Transverse colon (tissue), 4 donors: Measurements from ENCODE around the gene RTKN. TPM values are rescaled to one million over a fixed set of nuclear protein-coding genes. Genes with fewer than 3 reads are reported as not detected.

ENCODE experiments used
- DNase-seq: peaks from one replicate; pipeline ENCODE4 v3.0.0-alpha.2; 2019
- H3K27ac ChIP-seq, 4 donors: fragments of 200-600 bp; sonication (generic); 2 replicates each; pipeline ENCODE4 v1.5.1; 2016 to 2018; ENCODE audit warnings: inconsistent platforms in 4 of 4
- H3K27me3 ChIP-seq: fragments of 200-600 bp; sonication (generic); 2 replicates; pipeline ENCODE4 v1.5.1; 2017; ENCODE audit warnings: inconsistent platforms
- H3K36me3 ChIP-seq, 4 donors: fragments of 200-600 bp; sonication (generic); 2 replicates each; pipeline ENCODE4 v1.5.1; 2017 to 2019; ENCODE audit warnings: inconsistent platforms in 4 of 4
- H3K4me1 ChIP-seq, 4 donors: fragments of 200-600 bp; sonication (generic); 2 replicates each; pipeline ENCODE4 v1.5.1; 2017 to 2020; ENCODE audit warnings: inconsistent platforms in 4 of 4
- H3K4me3 ChIP-seq, 4 donors: fragments of 200-600 bp; sonication (generic); 1 replicate in 1 of 4; 2 replicates in 3 of 4; pipeline versions ENCODE4 v1.5.1 to v1.6.1; 2017 to 2019; ENCODE audit warnings: inconsistent platforms in 4 of 4
- H3K9me3 ChIP-seq, 2 donors: fragments of 200-600 bp; sonication (generic); 2 replicates each; pipeline ENCODE4 v1.5.1; 2017 to 2019; ENCODE audit warnings: inconsistent platforms in 2 of 2
- EP300 ChIP-seq: sonication (generic); formaldehyde crosslinking; IDR thresholded peaks from one replicate; pipeline ENCODE4 v1.6.1; 2017; ENCODE audit warnings: antibody characterized with exemption, low read depth
- POLR2A ChIP-seq: fragments of 450-650 bp; IDR thresholded peaks from one replicate; pipeline ENCODE4 v1.6.1; 2016; ENCODE audit warnings: antibody characterized with exemption, mild to moderate bottlenecking, moderate library complexity
- POLR2AphosphoS5 ChIP-seq, 3 donors: sonication (generic); formaldehyde crosslinking; IDR thresholded peaks; one replicate each; pipeline ENCODE4 v1.6.1; 2016; ENCODE audit warnings: antibody characterized with exemption in 3 of 3
- WGBS, 2 donors: methylation state at CpG; one replicate each; pipeline ENCODE4 v1.1.5; 2018; ENCODE audit warnings: low coverage in 1 of 2; 5-methylcytosine and 5-hydroxymethylcytosine counted together
- in situ Hi-C, 4 donors: fragments of 200-750 bp; cut with MboI; loops; one replicate each; pipeline versions ENCODE4 v1.15.0 to v1.15.1; 2017; ENCODE audit warnings: low sequenced_read_pairs in 3 of 4, low pct_ligation_motif_present in 1 of 4, low pct_unique_long_range_greater_than_20kb in 1 of 4
- intact Hi-C: fragments of 100-400 bp; cut with DNase I; formaldehyde crosslinking; loops from one replicate; pipeline ENCODE4 v1.15.1; 2023; ENCODE audit warnings: low total_unique reads
- total RNA-seq, 4 donors: library from RNA; depleted of rRNA; stranded (reverse); fragments of >200 nt; gene quantifications; one replicate each; pipeline ENCODE4 v1.1.0, GENCODE V29; 2016
- TF ChIP-seq, protein P1 (sequence below), 5 experiments: fragments of 200-600 bp in 3 of 5; fragments of 450-650 bp in 2 of 5; sonication (generic) in 3 of 5; IDR thresholded peaks; 1 replicate in 2 of 5; 2 replicates in 3 of 5; pipeline ENCODE4 v1.5.1; 2016 to 2017; ENCODE audit warnings: antibody characterized with exemption in 5 of 5, inconsistent platforms in 3 of 5, mild to moderate bottlenecking in 2 of 5, moderate library complexity in 1 of 5

Gene RTKN
- total RNA-seq, 4 donors from 2014 or later: 29.7 to 46.4 (median 41.9) TPM

DNA sequence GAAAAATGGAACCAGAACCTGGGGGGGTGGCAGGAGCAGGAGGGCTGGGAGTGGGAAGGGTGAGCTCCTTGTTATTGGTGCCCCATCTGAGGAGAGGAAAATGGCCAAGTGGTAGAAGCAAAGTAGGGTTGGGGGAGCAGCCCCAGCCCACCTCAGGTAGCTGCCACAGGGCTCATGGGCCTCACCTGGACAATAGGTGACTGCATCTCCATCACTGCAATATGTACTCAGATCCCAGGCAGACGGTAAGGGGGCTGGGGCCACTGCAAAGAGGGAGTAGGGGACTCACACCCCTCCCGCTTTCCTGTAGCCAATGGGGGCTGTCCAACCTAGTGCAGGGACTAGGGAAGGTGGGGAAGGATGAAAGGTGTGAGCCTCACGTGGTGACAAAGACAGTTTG is 24.5 kb downstream of the RTKN start:
- WGBS, 2 donors: 72% methylated on average over 3 of the region's 3 CpGs; no CpG with 5 or more reads in 1 of the 2 donors
- Histone ChIP-seq H3K27ac (no peak overlapping the region), H3K4me3 (no peak overlapping the region), H3K9me3 (no peaks in the 10 kb centered on the region), H3K4me1 (peaks cover 9 to 32% (median 15%) of the 10 kb centered on the region in 4 donors), H3K36me3 (no peaks in the 10 kb centered on the region), H3K27me3 (no peaks in the 10 kb centered on the region)
- TF ChIP-seq POLR2AphosphoS5 (IDR thresholded peaks at IDR 0.05) (no peak), EP300 (no peak)
- TF ChIP-seq, protein P1, sequence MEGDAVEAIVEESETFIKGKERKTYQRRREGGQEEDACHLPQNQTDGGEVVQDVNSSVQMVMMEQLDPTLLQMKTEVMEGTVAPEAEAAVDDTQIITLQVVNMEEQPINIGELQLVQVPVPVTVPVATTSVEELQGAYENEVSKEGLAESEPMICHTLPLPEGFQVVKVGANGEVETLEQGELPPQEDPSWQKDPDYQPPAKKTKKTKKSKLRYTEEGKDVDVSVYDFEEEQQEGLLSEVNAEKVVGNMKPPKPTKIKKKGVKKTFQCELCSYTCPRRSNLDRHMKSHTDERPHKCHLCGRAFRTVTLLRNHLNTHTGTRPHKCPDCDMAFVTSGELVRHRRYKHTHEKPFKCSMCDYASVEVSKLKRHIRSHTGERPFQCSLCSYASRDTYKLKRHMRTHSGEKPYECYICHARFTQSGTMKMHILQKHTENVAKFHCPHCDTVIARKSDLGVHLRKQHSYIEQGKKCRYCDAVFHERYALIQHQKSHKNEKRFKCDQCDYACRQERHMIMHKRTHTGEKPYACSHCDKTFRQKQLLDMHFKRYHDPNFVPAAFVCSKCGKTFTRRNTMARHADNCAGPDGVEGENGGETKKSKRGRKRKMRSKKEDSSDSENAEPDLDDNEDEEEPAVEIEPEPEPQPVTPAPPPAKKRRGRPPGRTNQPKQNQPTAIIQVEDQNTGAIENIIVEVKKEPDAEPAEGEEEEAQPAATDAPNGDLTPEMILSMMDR (IDR thresholded peaks at IDR 0.05): no peak
- no peak for DNase-seq
- in situ Hi-C loops (no loop called here), intact Hi-C loops (no loop called here)

DNA sequence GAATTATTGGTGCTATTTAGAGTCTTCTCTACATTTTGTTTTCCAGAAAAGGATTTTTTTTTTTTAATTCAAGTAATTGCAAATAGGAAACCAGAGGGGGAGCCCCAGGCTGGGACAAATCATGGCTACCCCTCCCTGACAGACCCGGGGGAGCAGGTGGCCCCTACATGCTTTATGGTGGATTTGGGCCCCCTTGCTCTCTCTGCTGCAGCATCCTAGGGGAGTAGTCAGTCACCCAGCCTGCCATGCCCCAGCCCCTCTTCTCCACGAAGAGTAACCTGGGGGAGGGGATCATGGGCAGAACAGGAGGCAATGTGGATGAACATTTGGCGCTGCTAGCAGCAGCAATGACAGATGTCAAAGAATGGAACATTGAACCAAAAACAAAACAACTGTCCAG is 25.0 kb downstream of the RTKN start:
- H3K36me3 ChIP-seq: no peaks in the 10 kb centered on the region
- H3K27ac ChIP-seq: no peak overlapping the region
- H3K4me3 ChIP-seq: no peak overlapping the region
- DNase-seq: no peak
- TF ChIP-seq POLR2A (no peak), EP300 (no peak), POLR2AphosphoS5 (IDR thresholded peaks at IDR 0.05) (no peak)
- TF ChIP-seq, protein P1 (IDR thresholded peaks at IDR 0.05): no peak
- no peaks in the 10 kb centered on the region for H3K27me3 ChIP-seq
- in situ Hi-C loops: no loop called here
- peaks cover 9 to 28% (median 12%) of the 10 kb centered on the region in 4 donors for H3K4me1 ChIP-seq
- intact Hi-C loops: no loop called here
- no peaks in the 10 kb centered on the region for H3K9me3 ChIP-seq
- 64% methylated on average over 3 of the region's 3 CpGs; no CpG with 5 or more reads in 1 of the 2 donors for WGBS, 2 donors

DNA sequence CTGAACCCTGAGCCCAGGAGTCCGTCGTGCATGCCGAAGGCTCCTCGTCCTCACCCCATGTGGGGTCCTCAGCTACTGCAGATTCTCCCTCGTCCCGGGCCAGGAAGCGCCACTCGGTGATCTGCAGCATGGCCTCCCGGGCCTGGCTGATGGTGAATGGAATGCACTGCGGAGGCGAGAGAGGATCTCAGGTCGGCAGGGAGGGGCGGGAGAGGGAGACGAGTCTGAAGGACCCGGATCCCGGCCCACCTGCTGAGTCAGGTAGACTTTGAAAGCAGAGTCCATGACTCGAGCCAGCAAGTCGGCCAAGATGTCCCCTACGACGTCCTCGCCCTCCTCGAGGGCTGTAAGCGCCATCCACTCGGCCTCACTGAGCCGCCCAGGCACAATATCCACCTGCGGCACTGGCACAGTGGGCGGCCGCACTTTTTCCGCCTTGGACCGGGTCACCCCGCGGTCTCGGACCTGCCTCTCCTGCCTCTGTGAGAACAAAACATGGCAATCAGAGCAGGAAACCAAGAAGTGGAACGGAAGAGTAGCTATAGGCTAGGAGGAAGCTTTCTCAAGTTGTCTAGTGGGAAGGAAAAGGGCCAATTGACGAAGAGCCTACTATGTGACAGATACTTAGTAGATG is 25.9 kb downstream of the RTKN start:
- 73% methylated on average over 35 of the region's 35 CpGs; no CpG with 5 or more reads in 1 of the 2 donors for WGBS, 2 donors
- Histone ChIP-seq H3K27me3 (no peaks in the 10 kb centered on the region), H3K4me1 (peaks cover 6 to 22% (median 11%) of the 10 kb centered on the region in 4 donors), H3K27ac (peak overlapping the region; percentile 10 to 71 (median 50)), H3K9me3 (no peaks in the 10 kb centered on the region), H3K36me3 (no peaks in the 10 kb centered on the region), H3K4me3 (peak overlapping the region; percentile 29 to 52 (median 40))
- in situ Hi-C loops (no loop called here), intact Hi-C loops (no loop called here)
- no peak for DNase-seq
- TF ChIP-seq POLR2A: no peak
- no peak for TF ChIP-seq POLR2AphosphoS5 (IDR thresholded peaks at IDR 0.05)
- no peak for TF ChIP-seq EP300
- TF ChIP-seq, protein P1 (IDR thresholded peaks at IDR 0.05): no peak

DNA sequence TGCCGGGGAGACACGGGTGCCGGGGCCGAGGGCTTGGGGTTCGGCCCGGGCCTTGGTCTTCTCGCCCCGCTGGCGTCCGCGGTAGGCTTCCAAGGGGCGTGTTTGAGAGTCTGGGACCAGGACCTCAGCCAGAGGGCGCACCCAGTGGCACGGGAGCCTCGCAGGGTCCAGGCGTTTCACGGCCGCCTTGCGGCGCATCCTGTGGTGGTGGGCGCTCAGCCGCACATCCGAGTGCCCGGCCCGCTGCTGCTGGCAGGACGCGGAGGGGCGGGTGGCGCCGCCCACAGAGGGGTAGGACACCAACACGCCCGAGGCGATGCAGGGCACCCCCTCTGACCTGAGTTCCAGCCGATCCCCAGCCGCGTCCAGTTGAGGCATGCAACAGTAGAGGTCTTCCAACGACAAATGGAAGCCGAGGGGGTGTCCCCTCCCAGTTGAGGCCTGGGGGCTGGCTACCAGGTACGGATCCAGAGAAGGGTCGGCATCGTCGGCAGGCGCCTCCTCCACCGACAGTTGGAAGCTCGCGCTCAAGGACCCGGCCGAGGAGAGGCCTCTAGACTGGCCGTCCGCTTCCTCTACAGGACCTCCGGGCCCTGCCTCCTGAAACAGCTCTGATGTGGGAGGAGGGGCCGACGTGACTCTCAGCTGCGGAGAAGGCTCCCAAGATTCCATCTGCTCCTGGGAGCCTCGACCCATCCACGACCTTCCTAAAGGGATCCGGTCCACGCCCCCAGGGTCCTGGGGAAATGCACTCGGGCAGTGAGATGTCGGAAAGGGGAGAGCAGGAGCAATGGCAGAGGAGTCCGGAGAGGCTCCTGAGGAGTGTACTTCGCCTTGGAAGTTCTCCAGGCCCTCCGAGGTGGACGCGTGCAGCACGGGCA is 26.6 kb downstream of the RTKN start:
- Histone ChIP-seq H3K27ac (peak overlapping the region; percentile 10 to 71 (median 50)), H3K4me3 (peak overlapping the region; percentile 29 to 52 (median 40)), H3K9me3 (no peaks in the 10 kb centered on the region), H3K36me3 (no peaks in the 10 kb centered on the region), H3K4me1 (peaks cover 3 to 15% (median 10%) of the 10 kb centered on the region in 4 donors), H3K27me3 (no peaks in the 10 kb centered on the region)
- WGBS, 2 donors: 57% methylated on average over 51 of the region's 66 CpGs; no CpG with 5 or more reads in 1 of the 2 donors
- TF ChIP-seq, protein P1 (IDR thresholded peaks at IDR 0.05): peak in 4 of 5 experiments; percentile 14 to 31 (median 22)
- TF ChIP-seq POLR2AphosphoS5 (IDR thresholded peaks at IDR 0.05) (no peak), POLR2A (peak; percentile 2), EP300 (no peak)
- in situ Hi-C loops (no loop called here), intact Hi-C loops (no loop called here)
- peak; percentile 51 for DNase-seq
